ENCODE results near the gene GPRC5C.

Gene GPRC5C

GRCh38 chr17:74435775-74436359, 4.0 kb downstream of the GPRC5C start:
- no peak for DNase-seq

- DNase-seq: no peak
These were observed 5.8 kb downstream of the GPRC5C start for GRCh38 chr17:74437702-74438101.

GRCh38 chr17:74439691-74440567, 8.0 kb downstream of the GPRC5C start:
- DNase-seq: no peak

- no peak for DNase-seq
These were observed 9.6 kb downstream of the GPRC5C start for GRCh38 chr17:74441537-74441936.

- DNase-seq: no peak
These were observed 10.4 kb downstream of the GPRC5C start for GRCh38 chr17:74442291-74442669.

- DNase-seq: no peak
These were observed 11.0 kb downstream of the GPRC5C start for GRCh38 chr17:74442670-74443515.

GRCh38 chr17:74443516-74444296, 11.8 kb downstream of the GPRC5C start:
- DNase-seq: no peak

GRCh38 chr17:74444406-74444805, 12.5 kb downstream of the GPRC5C start:
- no peak for DNase-seq

GRCh38 chr17:74445158-74445557, 13.3 kb downstream of the GPRC5C start:
- DNase-seq: no peak

- DNase-seq: no peak
These were observed 14.9 kb downstream of the GPRC5C start for GRCh38 chr17:74446551-74447500.

GRCh38 chr17:74447628-74448159, 15.8 kb downstream of the GPRC5C start:
- no peak for DNase-seq

GRCh38 chr17:74448756-74449155, 16.9 kb downstream of the GPRC5C start:
- DNase-seq: no peak

- no peak for DNase-seq
These were observed 17.4 kb downstream of the GPRC5C start for GRCh38 chr17:74449306-74449705.

- DNase-seq: no peak
These were observed 17.9 kb downstream of the GPRC5C start for GRCh38 chr17:74449773-74450172.

- no peak for DNase-seq
These were observed 18.3 kb downstream of the GPRC5C start for GRCh38 chr17:74450231-74450630.

GRCh38 chr17:74450925-74451403, 19.1 kb downstream of the GPRC5C start:
- no peak for DNase-seq

- DNase-seq: no peak
These were observed 19.7 kb downstream of the GPRC5C start for GRCh38 chr17:74451557-74451956.

- no peak for DNase-seq
These were observed 20.3 kb downstream of the GPRC5C start for GRCh38 chr17:74452033-74452840.

- no peak for DNase-seq
These were observed 21.2 kb downstream of the GPRC5C start for GRCh38 chr17:74452841-74453661.

All from fibroblast of skin of right biceps (primary cell).